ENCODE measurements around the gene DNAH17. TPM values are rescaled to one million over a fixed set of nuclear protein-coding genes. Genes with fewer than 3 reads are reported as not detected.

Gene DNAH17
- total and polyA plus RNA-seq, 8 donors, result 0.64 to 7.2 (median 3.6) TPM

- no peak overlapping the region for H3K4me3 ChIP-seq
- H3K36me3 ChIP-seq, result no peaks in the 10 kb centered on the region
- intact Hi-C loops (cut with DNase I), result no loop called here
- ATAC-seq (no peak), DNase-seq (no peak)
- H3K27me3 ChIP-seq, result no peaks in the 10 kb centered on the region
- no peak overlapping the region for H3K27ac ChIP-seq
- no peak for TF ChIP-seq CTCF (IDR thresholded peaks at IDR 0.05)
- no peaks in the 10 kb centered on the region for H3K9me3 ChIP-seq
- no peaks in the 10 kb centered on the region for H3K4me1 ChIP-seq
Observed at GRCh38 chr17:78462148-78462547, 115.0 kb downstream of the DNAH17 start.

- Histone ChIP-seq H3K4me3 (no peak overlapping the region), H3K9me3 (no peaks in the 10 kb centered on the region), H3K36me3 (no peaks in the 10 kb centered on the region), H3K4me1 (no peaks in the 10 kb centered on the region), H3K27ac (no peak overlapping the region), H3K27me3 (no peaks in the 10 kb centered on the region)
- no peak for DNase-seq
- TF ChIP-seq CTCF (IDR thresholded peaks at IDR 0.05), result no peak
- ATAC-seq, result no peak
- intact Hi-C loops (cut with DNase I), result no loop called here
Observed at GRCh38 chr17:78461799-78462053, 115.5 kb downstream of the DNAH17 start.

GRCh38 chr17:78460951-78461798, 116.0 kb downstream of the DNAH17 start:
- DNase-seq (peak in 1 of 4 donors; percentile 63), ATAC-seq (no peak)
- Histone ChIP-seq H3K36me3 (no peaks in the 10 kb centered on the region), H3K27me3 (no peaks in the 10 kb centered on the region), H3K4me3 (no peak overlapping the region), H3K27ac (no peak overlapping the region), H3K9me3 (no peaks in the 10 kb centered on the region), H3K4me1 (no peaks in the 10 kb centered on the region)
- TF ChIP-seq CTCF (IDR thresholded peaks at IDR 0.05), result no peak
- intact Hi-C loops (cut with DNase I), result no loop called here

- H3K27me3 ChIP-seq, result no peaks in the 10 kb centered on the region
- DNase-seq (no peak), ATAC-seq (no peak)
- H3K36me3 ChIP-seq, result no peaks in the 10 kb centered on the region
- TF ChIP-seq CTCF (IDR thresholded peaks at IDR 0.05), result no peak
- intact Hi-C loops (cut with DNase I), result no loop called here
- no peak overlapping the region for H3K27ac ChIP-seq
- no peaks in the 10 kb centered on the region for H3K9me3 ChIP-seq
- H3K4me1 ChIP-seq, result no peaks in the 10 kb centered on the region
- H3K4me3 ChIP-seq, result no peak overlapping the region
Observed at GRCh38 chr17:78460176-78460675, 117.0 kb downstream of the DNAH17 start.

- no peak overlapping the region for H3K4me3 ChIP-seq
- H3K4me1 ChIP-seq, result no peaks in the 10 kb centered on the region
- no peak overlapping the region for H3K27ac ChIP-seq
- intact Hi-C loops (cut with DNase I), result no loop called here
- no peaks in the 10 kb centered on the region for H3K9me3 ChIP-seq
- no peaks in the 10 kb centered on the region for H3K36me3 ChIP-seq
- no peaks in the 10 kb centered on the region for H3K27me3 ChIP-seq
- no peak for ATAC-seq
- DNase-seq, result peak in 1 of 4 donors; percentile 54
- no peak for TF ChIP-seq CTCF (IDR thresholded peaks at IDR 0.05)
Observed at GRCh38 chr17:78459696-78460095, 117.5 kb downstream of the DNAH17 start.
